Neuronal stem cell (in vitro differentiated cells): ENCODE results near the gene MARCHF3.

Experiments
- DNase-seq: peaks from one replicate; pipeline ENCODE4 v3.0.0-alpha.2; 2013; ENCODE audit warnings: low spot score
- H2AFZ ChIP-seq: one replicate; pipeline ENCODE4 v1.6.1; 2013; ENCODE audit warnings: mild to moderate bottlenecking, low read length, inconsistent platforms
- H2AK5ac ChIP-seq: 2 replicates; pipeline ENCODE4 v1.6.1; 2013; ENCODE audit warnings: low read depth, mild to moderate bottlenecking, inconsistent platforms, low read length, moderate library complexity, mixed read lengths
- H2BK120ac ChIP-seq: 2 replicates; pipeline ENCODE4 v1.6.1; 2013; ENCODE audit warnings: low read depth, mild to moderate bottlenecking, inconsistent platforms, low read length, moderate library complexity, mixed read lengths
- H2BK12ac ChIP-seq: one replicate; pipeline ENCODE4 v1.6.1; 2013; ENCODE audit warnings: low read length, inconsistent platforms
- H2BK15ac ChIP-seq: 2 replicates; pipeline ENCODE4 v1.6.1; 2013; ENCODE audit warnings: mild to moderate bottlenecking, low read length, inconsistent platforms, mixed read lengths
- H2BK5ac ChIP-seq: one replicate; pipeline ENCODE4 v1.6.1; 2013; ENCODE audit warnings: inconsistent platforms, mild to moderate bottlenecking, low read length, moderate library complexity
- H3K14ac ChIP-seq: one replicate; pipeline ENCODE4 v1.6.1; 2013; ENCODE audit warnings: low read length, inconsistent platforms
- H3K18ac ChIP-seq: 2 replicates; pipeline ENCODE4 v1.6.1; 2013; ENCODE audit warnings: low read length, inconsistent platforms
- H3K23ac ChIP-seq: 2 replicates; pipeline ENCODE4 v1.6.1; 2013; ENCODE audit warnings: low read depth, mild to moderate bottlenecking, mixed read lengths, low read length, inconsistent platforms; ENCODE audit not compliant: poor library complexity
- H3K27ac ChIP-seq: replicated peaks from 3 replicates; pipeline ENCODE4 v1.5.1; 2013; ENCODE audit warnings: low read length, inconsistent platforms
- H3K27me3 ChIP-seq, 3 experiments: 2 replicates each; pipeline ENCODE4 v1.6.1; 2013; ENCODE audit warnings: low read length in 3 of 3, mild to moderate bottlenecking in 2 of 3, inconsistent platforms in 1 of 3, low read depth in 1 of 3, mixed read lengths in 1 of 3, moderate library complexity in 1 of 3; ENCODE audit not compliant: control insufficient read depth in 3 of 3, insufficient read depth in 3 of 3
- H3K36me3 ChIP-seq, 2 donors: replicated peaks in 1 of 2; 2 replicates each; pipeline ENCODE4 v1.6.1; 2013; ENCODE audit warnings: low read length in 2 of 2; ENCODE audit not compliant: control insufficient read depth in 2 of 2, insufficient read depth in 2 of 2
- H3K4ac ChIP-seq: 2 replicates; pipeline ENCODE4 v1.6.1; 2013; ENCODE audit warnings: inconsistent platforms, mild to moderate bottlenecking, low read length, moderate library complexity
- H3K4me1 ChIP-seq, 2 donors: 1 replicate in 1 of 2; 2 replicates in 1 of 2; pipeline ENCODE4 v1.6.1; 2013; ENCODE audit warnings: low read length in 2 of 2, low read depth in 1 of 2; ENCODE audit not compliant: control insufficient read depth in 2 of 2, insufficient read depth in 1 of 2
- H3K4me2 ChIP-seq: one replicate; pipeline ENCODE4 v1.6.1; 2013; ENCODE audit warnings: mild to moderate bottlenecking, low read length, inconsistent platforms; ENCODE audit not compliant: insufficient read depth, poor library complexity, severe bottlenecking
- H3K4me3 ChIP-seq, 2 donors: 2 replicates each; pipeline ENCODE4 v1.5.1; 2013; ENCODE audit warnings: low read length in 2 of 2, mild to moderate bottlenecking in 2 of 2, inconsistent platforms in 1 of 2, moderate library complexity in 1 of 2
- H3K79me1 ChIP-seq: one replicate; pipeline ENCODE4 v1.6.1; 2013; ENCODE audit warnings: low read depth, mild to moderate bottlenecking, inconsistent platforms, low read length, moderate library complexity
- H3K9ac ChIP-seq: one replicate; pipeline ENCODE4 v1.6.1; 2013; ENCODE audit warnings: mild to moderate bottlenecking, low read depth, low read length, inconsistent platforms; ENCODE audit not compliant: poor library complexity
- H3K9me3 ChIP-seq, 2 donors: replicated peaks in 1 of 2; 2 replicates each; pipeline versions ENCODE3 to v1.6.1; 2013; ENCODE audit warnings: low read length in 2 of 2, mild to moderate bottlenecking in 2 of 2, inconsistent platforms in 1 of 2, low read depth in 1 of 2, mixed read lengths in 1 of 2, moderate library complexity in 1 of 2; ENCODE audit not compliant: control insufficient read depth in 2 of 2, insufficient read depth in 1 of 2
- H4K8ac ChIP-seq: one replicate; pipeline ENCODE4 v1.6.1; 2013; ENCODE audit warnings: low read depth, mild to moderate bottlenecking, inconsistent platforms, low read length, moderate library complexity
- H4K91ac ChIP-seq: one replicate; pipeline ENCODE4 v1.6.1; 2013; ENCODE audit warnings: low read length, low read depth, mild to moderate bottlenecking, inconsistent platforms; ENCODE audit not compliant: poor library complexity
- WGBS, 2 donors: extraction: QIAGEN DNeasy Blood & Tissue Kit; methylation state at CpG; one replicate each; pipeline ENCODE4 v1.1.7; 2013; ENCODE audit warnings: missing lambda C conversion rate in 2 of 2, mixed read lengths in 1 of 2; ENCODE audit not compliant: insufficient read length in 2 of 2, insufficient replicate concordance in 1 of 2; ENCODE audit errors: extremely low coverage in 2 of 2; 5-methylcytosine and 5-hydroxymethylcytosine counted together

MARCHF3 gene

GRCh38 chr5:127068493-127069214 is 38.3 kb upstream of the MARCHF3 start:
- Histone ChIP-seq H3K4me2 (no peak overlapping the region), H2BK120ac (no peak overlapping the region), H3K18ac (no peak overlapping the region), H2AK5ac (no peak overlapping the region), H3K27ac (no peak overlapping the region), H3K4me1 (peaks cover 0 to 21% of the 10 kb centered on the region in 2 donors), H4K91ac (no peak overlapping the region), H3K79me1 (no peaks in the 10 kb centered on the region), H3K27me3 (no peaks in the 10 kb centered on the region), H2AFZ (no peak overlapping the region), H2BK12ac (no peak overlapping the region), H3K36me3 (no peaks in the 10 kb centered on the region), H3K9me3 (no peaks in the 10 kb centered on the region), H3K14ac (no peak overlapping the region), H2BK15ac (no peak overlapping the region), H3K4ac (no peak overlapping the region), H3K23ac (no peak overlapping the region), H3K4me3 (no peak overlapping the region), H2BK5ac (no peak overlapping the region), H3K9ac (no peak overlapping the region), H4K8ac (no peak overlapping the region)
- WGBS, 2 donors = no CpG with 5 or more reads among the region's 2 CpGs
- no peak for DNase-seq

- H2BK120ac ChIP-seq = no peak overlapping the region
- H4K8ac ChIP-seq = no peak overlapping the region
- no peaks in the 10 kb centered on the region for H3K27me3 ChIP-seq
- H4K91ac ChIP-seq = no peak overlapping the region
- H3K23ac ChIP-seq = no peak overlapping the region
- H3K4me3 ChIP-seq = no peak overlapping the region
- no peak overlapping the region for H3K4ac ChIP-seq
- H3K36me3 ChIP-seq = no peaks in the 10 kb centered on the region
- no peaks in the 10 kb centered on the region for H3K79me1 ChIP-seq
- H3K27ac ChIP-seq = no peak overlapping the region
- no peak overlapping the region for H3K18ac ChIP-seq
- no peak overlapping the region for H2AK5ac ChIP-seq
- H3K4me2 ChIP-seq = no peak overlapping the region
- H2BK15ac ChIP-seq = no peak overlapping the region
- DNase-seq = no peak
- H2BK5ac ChIP-seq = no peak overlapping the region
- H3K4me1 ChIP-seq = peaks cover 0 to 29% of the 10 kb centered on the region in 2 donors
- no peak overlapping the region for H2BK12ac ChIP-seq
- H2AFZ ChIP-seq = no peak overlapping the region
- H3K9me3 ChIP-seq = no peaks in the 10 kb centered on the region
- H3K9ac ChIP-seq = no peak overlapping the region
- H3K14ac ChIP-seq = no peak overlapping the region
Observed at GRCh38 chr5:127066721-127067120, 36.4 kb upstream of the MARCHF3 start.

GRCh38 chr5:127064253-127064840 is 34.0 kb upstream of the MARCHF3 start:
- no peak overlapping the region for H2BK12ac ChIP-seq
- no peak overlapping the region for H3K27ac ChIP-seq
- no peak for DNase-seq
- no peak overlapping the region for H3K23ac ChIP-seq
- no peak overlapping the region for H2BK5ac ChIP-seq
- no peak overlapping the region for H3K9ac ChIP-seq
- no peak overlapping the region for H3K4me2 ChIP-seq
- H2AFZ ChIP-seq = peak overlapping the region; percentile 62
- WGBS, 2 donors = no CpG with 5 or more reads among the region's 4 CpGs
- H4K91ac ChIP-seq = no peak overlapping the region
- H3K4me1 ChIP-seq = peaks cover 0 to 25% of the 10 kb centered on the region in 2 donors
- no peak overlapping the region for H3K14ac ChIP-seq
- no peak overlapping the region for H4K8ac ChIP-seq
- H3K27me3 ChIP-seq = no peaks in the 10 kb centered on the region
- H2AK5ac ChIP-seq = no peak overlapping the region
- no peaks in the 10 kb centered on the region for H3K79me1 ChIP-seq
- no peak overlapping the region for H3K4ac ChIP-seq
- H3K18ac ChIP-seq = no peak overlapping the region
- H2BK15ac ChIP-seq = no peak overlapping the region
- no peaks in the 10 kb centered on the region for H3K36me3 ChIP-seq
- H2BK120ac ChIP-seq = no peak overlapping the region
- H3K9me3 ChIP-seq = no peaks in the 10 kb centered on the region
- no peak overlapping the region for H3K4me3 ChIP-seq

DNA sequence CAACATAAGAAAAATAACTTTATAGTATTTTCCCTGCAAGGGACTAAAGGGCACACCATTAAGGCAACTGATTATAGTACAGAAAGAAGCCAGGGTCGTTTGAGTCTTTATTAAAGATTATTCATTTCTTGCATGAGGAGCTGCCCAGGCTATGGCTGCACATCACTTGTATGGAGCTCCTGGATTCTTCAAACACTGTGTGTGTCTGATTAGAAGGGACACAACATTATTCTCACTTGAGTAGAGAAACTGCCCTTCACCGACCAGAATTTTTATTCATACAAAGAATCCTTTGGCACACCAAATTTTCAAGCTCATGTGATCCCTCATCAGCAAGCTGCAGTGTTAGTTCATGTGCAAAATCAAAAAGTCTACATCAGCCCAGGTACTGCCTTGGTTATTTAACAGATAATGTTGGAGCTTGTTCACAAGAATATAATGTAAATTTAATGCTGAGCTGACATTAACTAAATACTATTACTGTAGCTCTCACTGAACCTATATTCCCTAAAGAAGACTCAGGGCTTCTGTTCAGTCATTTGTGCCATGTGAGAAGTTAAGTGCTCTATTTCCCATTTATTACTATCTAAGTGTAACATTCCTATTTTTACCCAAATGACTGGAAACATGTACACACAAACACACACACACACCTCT is 33.0 kb upstream of the MARCHF3 start:
- no peak overlapping the region for H4K91ac ChIP-seq
- H3K4me2 ChIP-seq = no peak overlapping the region
- H3K79me1 ChIP-seq = no peaks in the 10 kb centered on the region
- H3K18ac ChIP-seq = no peak overlapping the region
- no peak overlapping the region for H3K27ac ChIP-seq
- H2AK5ac ChIP-seq = no peak overlapping the region
- no peak overlapping the region for H3K9ac ChIP-seq
- no peak for DNase-seq
- H2AFZ ChIP-seq = peak overlapping the region; percentile 12
- no peak overlapping the region for H3K4ac ChIP-seq
- no peaks in the 10 kb centered on the region for H3K27me3 ChIP-seq
- no CpG with 5 or more reads among the region's 2 CpGs for WGBS, 2 donors
- H2BK12ac ChIP-seq = no peak overlapping the region
- no peak overlapping the region for H2BK5ac ChIP-seq
- H2BK15ac ChIP-seq = no peak overlapping the region
- no peak overlapping the region for H3K23ac ChIP-seq
- H2BK120ac ChIP-seq = no peak overlapping the region
- H3K36me3 ChIP-seq = no peaks in the 10 kb centered on the region
- no peak overlapping the region for H3K14ac ChIP-seq
- H3K9me3 ChIP-seq = no peaks in the 10 kb centered on the region
- peaks cover 0 to 16% of the 10 kb centered on the region in 2 donors for H3K4me1 ChIP-seq
- H3K4me3 ChIP-seq = no peak overlapping the region
- H4K8ac ChIP-seq = no peak overlapping the region
